GM23248 (cell line): Measurements from ENCODE around the gene CASR.

Source experiments
- EZH2 ChIP-seq: fragments of 200-600 bp; sonication (generic); IDR thresholded peaks from 2 replicates; pipeline ENCODE4 v1.6.1; 2018; ENCODE audit warnings: antibody characterized with exemption, mild to moderate bottlenecking; ENCODE audit not compliant: insufficient read depth, poor library complexity, severe bottlenecking
- EZH2phosphoT487 ChIP-seq: fragments of 200-600 bp; sonication (generic); IDR thresholded peaks from 2 replicates; pipeline ENCODE4 v1.6.1; 2018; ENCODE audit warnings: antibody characterized with exemption, moderate library complexity, mild to moderate bottlenecking, low read depth; ENCODE audit not compliant: insufficient read depth

GRCh38 chr3:122332551-122332950, 149.1 kb downstream of the CASR start:
- TF ChIP-seq EZH2 (no peak), EZH2phosphoT487 (no peak)
